Coronary artery (tissue), 2 donors: Measurements from ENCODE around the gene FAM114A1.
"Not testable (repeated sequence)": the region's sequence is repeated elsewhere in the genome, so short reads cannot be mapped to it uniquely, and the experiment has no call there.

Experiments used
- DNase-seq: peaks from one replicate; pipeline ENCODE4 v3.0.0-alpha.2; 2017; ENCODE audit warnings: low spot score
- H3K27ac ChIP-seq, 2 donors: fragments of 200-600 bp; sonication (generic); one replicate each; pipeline ENCODE4 v1.5.1; 2016 to 2019
- H3K4me3 ChIP-seq: fragments of 200-600 bp; sonication (generic); 2 replicates; pipeline ENCODE4 v1.5.1; 2016; ENCODE audit warnings: mild to moderate bottlenecking, moderate library complexity
- CTCF ChIP-seq: fragments of 200-600 bp; sonication (generic); IDR thresholded peaks from one replicate; pipeline ENCODE4 v1.5.1; 2019; ENCODE audit warnings: antibody characterized with exemption

Gene FAM114A1

GRCh38 chr4:38952017-38952416, 84.4 kb downstream of the FAM114A1 start:
- no peak for DNase-seq
- Histone ChIP-seq H3K27ac (no peak overlapping the region), H3K4me3 (no peak overlapping the region)
- TF ChIP-seq CTCF, result no peak

- no peak for TF ChIP-seq CTCF
- Histone ChIP-seq H3K27ac (no peak overlapping the region), H3K4me3 (no peak overlapping the region)
- no peak for DNase-seq
These were observed 87.1 kb downstream of the FAM114A1 start for GRCh38 chr4:38954727-38955126.

GRCh38 chr4:38955957-38956356, 88.4 kb downstream of the FAM114A1 start:
- no peak for DNase-seq
- Histone ChIP-seq H3K27ac (no peak overlapping the region), H3K4me3 (no peak overlapping the region)
- no peak for TF ChIP-seq CTCF

- Histone ChIP-seq H3K4me3 (no peak overlapping the region), H3K27ac (no peak overlapping the region)
- no peak for TF ChIP-seq CTCF
- no peak for DNase-seq
These were observed 89.7 kb downstream of the FAM114A1 start for GRCh38 chr4:38957261-38957815.

GRCh38 chr4:38957893-38958292, 90.3 kb downstream of the FAM114A1 start:
- H3K27ac ChIP-seq, result no peak overlapping the region
- H3K4me3 ChIP-seq, result no peak overlapping the region
- no peak for DNase-seq
- TF ChIP-seq CTCF, result no peak

- H3K4me3 ChIP-seq, result no peak overlapping the region
- TF ChIP-seq CTCF, result no peak
- DNase-seq, result no peak
- H3K27ac ChIP-seq, result no peak overlapping the region
These were observed 91.0 kb downstream of the FAM114A1 start for GRCh38 chr4:38958453-38959190.

- not testable (repeated sequence) for H3K27ac ChIP-seq, H3K4me3 ChIP-seq, DNase-seq
These were observed 91.6 kb downstream of the FAM114A1 start for GRCh38 chr4:38959248-38959647.
